IMR-90 (cell line): Measurements from ENCODE around the gene ZNF793. TPM values are rescaled to one million over a fixed set of nuclear protein-coding genes. Genes with fewer than 3 reads are reported as not detected.

ENCODE experiments used
- ATAC-seq: fragments of 200-7000 bp; cut with Tn5 transposase; 2 replicates; pipeline ENCODE4 v1.9.1; 2020; ENCODE audit warnings: low read depth, mild to moderate bottlenecking, moderate library complexity
- BruUV-seq: library from RNA; stranded (reverse); fragments of 400-500 nt; replicated peaks from 2 replicates; lab custom pipeline; 2021; lab: Mats Ljungman, UMichigan
- CTCF ChIA-PET: fragments of 300-600 bp; formaldehyde crosslinking; extraction: SDS; loops from one replicate; lab custom pipeline; 2021; ENCODE audit warnings: antibody characterized with exemption; lab: Yijun Ruan, JAX
- POLR2A ChIA-PET: fragments of 300-600 bp; sonication (Branson Sonifier 250); formaldehyde crosslinking; loops from one replicate; lab custom pipeline; 2022; ENCODE audit warnings: antibody characterized with exemption; ENCODE audit not compliant: unreplicated experiment; lab: Charles Lee
- DNase-seq: peaks from one replicate; pipeline ENCODE4 v3.0.0; 2013
- H2AFZ ChIP-seq: replicated peaks from 2 replicates; pipeline ENCODE3; 2013; ENCODE audit warnings: low read length, mild to moderate bottlenecking; ENCODE audit not compliant: poor library complexity
- H2AK5ac ChIP-seq: 2 replicates; pipeline ENCODE4 v1.6.1; 2013; ENCODE audit warnings: low read depth, low read length, inconsistent platforms
- H2AK9ac ChIP-seq: replicated peaks from 2 replicates; pipeline ENCODE3; 2013; ENCODE audit warnings: mild to moderate bottlenecking, low read depth, low read length, moderate library complexity; ENCODE audit not compliant: poor library complexity
- H2BK120ac ChIP-seq: 2 replicates; pipeline ENCODE4 v1.6.1; 2013; ENCODE audit warnings: low read depth, low read length, inconsistent platforms
- H2BK15ac ChIP-seq: 3 replicates; pipeline ENCODE4 v1.6.1; 2013; ENCODE audit warnings: low read depth, low read length, inconsistent platforms
- H2BK20ac ChIP-seq: 2 replicates; pipeline ENCODE4 v1.6.1; 2013; ENCODE audit warnings: low read depth, mild to moderate bottlenecking, inconsistent platforms, low read length, moderate library complexity
- H2BK5ac ChIP-seq: 2 replicates; pipeline ENCODE4 v1.6.1; 2013; ENCODE audit warnings: mild to moderate bottlenecking, low read depth, low read length, inconsistent platforms; ENCODE audit not compliant: poor library complexity, severe bottlenecking
- H3K14ac ChIP-seq: replicated peaks from 2 replicates; pipeline ENCODE4 v1.6.1; 2013; ENCODE audit warnings: low read depth, low read length, inconsistent platforms
- H3K18ac ChIP-seq: 2 replicates; pipeline ENCODE4 v1.6.1; 2013; ENCODE audit warnings: low read depth, low read length, control low read depth
- H3K23ac ChIP-seq: 2 replicates; pipeline ENCODE4 v1.6.1; 2013; ENCODE audit warnings: low read depth, low read length, inconsistent platforms
- H3K27ac ChIP-seq: 2 replicates; pipeline ENCODE4 v1.5.1; 2013; ENCODE audit warnings: mild to moderate bottlenecking, control low read depth, low read length; ENCODE audit not compliant: insufficient read depth
- H3K27me3 ChIP-seq: 2 replicates; pipeline ENCODE4 v1.6.1; 2013; ENCODE audit warnings: low read length; ENCODE audit not compliant: control insufficient read depth, insufficient read depth
- H3K36me3 ChIP-seq: 2 replicates; pipeline ENCODE4 v1.6.1; 2013; ENCODE audit warnings: low read length, mixed read lengths; ENCODE audit not compliant: control insufficient read depth, insufficient read depth
- H3K4ac ChIP-seq: 2 replicates; pipeline ENCODE4 v1.6.1; 2013; ENCODE audit warnings: low read depth, low read length, inconsistent platforms
- H3K4me1 ChIP-seq: 2 replicates; pipeline ENCODE4 v1.6.1; 2013; ENCODE audit warnings: low read length, mixed read lengths; ENCODE audit not compliant: control insufficient read depth, insufficient read depth
- H3K4me2 ChIP-seq: 2 replicates; pipeline ENCODE4 v1.6.1; 2013; ENCODE audit warnings: low read depth, mild to moderate bottlenecking, control low read depth, low read length, moderate library complexity
- H3K4me3 ChIP-seq: 2 replicates; pipeline ENCODE4 v1.5.1; 2013; ENCODE audit warnings: low read depth, mild to moderate bottlenecking, control low read depth, low read length, moderate library complexity; ENCODE audit not compliant: insufficient read depth
- H3K56ac ChIP-seq: 2 replicates; pipeline ENCODE4 v1.6.1; 2013; ENCODE audit warnings: low read length, inconsistent platforms; ENCODE audit not compliant: insufficient read depth; ENCODE audit errors: extremely low read depth
- H3K79me1 ChIP-seq, 2 experiments: 2 replicates each; pipeline ENCODE4 v1.6.1; 2013; ENCODE audit warnings: low read length in 2 of 2, inconsistent platforms in 1 of 2, low read depth in 1 of 2
- H3K9ac ChIP-seq: 2 replicates; pipeline ENCODE4 v1.6.1; 2013; ENCODE audit warnings: low read depth, low read length, control low read depth
- H3K9me1 ChIP-seq: 2 replicates; pipeline ENCODE4 v1.6.1; 2013; ENCODE audit warnings: low read length, inconsistent platforms; ENCODE audit not compliant: insufficient read depth
- H3K9me3 ChIP-seq: 2 replicates; pipeline ENCODE4 v1.6.1; 2013; ENCODE audit warnings: low read length; ENCODE audit not compliant: control insufficient read depth, insufficient read depth
- H4K20me1 ChIP-seq: 2 replicates; pipeline ENCODE4 v1.6.1; 2013; ENCODE audit warnings: low read length, inconsistent platforms; ENCODE audit not compliant: insufficient read depth
- H4K5ac ChIP-seq: 2 replicates; pipeline ENCODE4 v1.6.1; 2013; ENCODE audit warnings: mild to moderate bottlenecking, low read depth, low read length, control low read depth
- H4K8ac ChIP-seq, 2 experiments: 2 replicates each; pipeline ENCODE4 v1.6.1; 2013; ENCODE audit warnings: low read depth in 2 of 2, low read length in 2 of 2, control low read depth in 1 of 2, inconsistent platforms in 1 of 2
- H4K91ac ChIP-seq: 2 replicates; pipeline ENCODE4 v1.6.1; 2013; ENCODE audit warnings: low read depth, low read length, inconsistent platforms; ENCODE audit not compliant: insufficient read depth
- BHLHE40 ChIP-seq: fragments of 150-350 bp; IDR thresholded peaks from 2 replicates; pipeline ENCODE4 v1.6.1; 2016; ENCODE audit warnings: mild to moderate bottlenecking, low read depth, low read length
- CEBPB ChIP-seq: IDR thresholded peaks from 2 replicates; pipeline ENCODE4 v1.6.1; 2012; ENCODE audit warnings: low read depth, low read length, improper control_type of control experiment
- CHD1 ChIP-seq: IDR thresholded peaks from 2 replicates; pipeline ENCODE4 v1.6.1; 2012; ENCODE audit warnings: low read depth, low read length, improper control_type of control experiment
- MAFK ChIP-seq: IDR thresholded peaks from 2 replicates; pipeline ENCODE4 v1.6.1; 2012; ENCODE audit warnings: low read depth, low read length, improper control_type of control experiment
- MAZ ChIP-seq: IDR thresholded peaks from 2 replicates; pipeline ENCODE4 v1.6.1; 2012; ENCODE audit warnings: low read depth, mild to moderate bottlenecking, low read length, improper control_type of control experiment, moderate library complexity, borderline replicate concordance
- NFE2L2 ChIP-seq: fragments of 150-350 bp; IDR thresholded peaks from 2 replicates; pipeline ENCODE4 v1.6.1; 2016; ENCODE audit warnings: low read depth, mild to moderate bottlenecking, low read length
- POLR2A ChIP-seq: IDR thresholded peaks from 2 replicates; pipeline ENCODE4 v1.6.1; 2012; ENCODE audit warnings: mild to moderate bottlenecking, low read depth, low read length
- RAD21 ChIP-seq: IDR thresholded peaks from 2 replicates; pipeline ENCODE4 v1.6.1; 2012; ENCODE audit warnings: low read length, improper control_type of control experiment
- RCOR1 ChIP-seq: IDR thresholded peaks from 2 replicates; pipeline ENCODE4 v1.6.1; 2012; ENCODE audit warnings: mild to moderate bottlenecking, low read length, improper control_type of control experiment; ENCODE audit not compliant: insufficient replicate concordance
- RFX5 ChIP-seq: IDR thresholded peaks from 2 replicates; pipeline ENCODE4 v1.8.0; 2012; ENCODE audit warnings: low read depth, mild to moderate bottlenecking, low read length, moderate library complexity
- SMC3 ChIP-seq: fragments of 150-350 bp; IDR thresholded peaks from 2 replicates; pipeline ENCODE4 v1.6.1; 2016; ENCODE audit warnings: low read depth, mild to moderate bottlenecking, antibody characterized with exemption, low read length, moderate library complexity
- WGBS, 2 experiments: methylation state at CpG; one replicate each; pipeline versions ENCODE4 v1.1.5 to v1.1.7; 2013; ENCODE audit warnings: missing lambda C conversion rate in 2 of 2; ENCODE audit not compliant: insufficient read length in 1 of 2; ENCODE audit errors: extremely low coverage in 2 of 2; 5-methylcytosine and 5-hydroxymethylcytosine counted together
- dilution Hi-C: fragments of 300-500 bp; cut with HindIII; formaldehyde crosslinking; loops from one replicate; pipeline ENCODE4 v1.14.3; 2018; ENCODE audit warnings: low sequenced_read_pairs; ENCODE audit not compliant: unreplicated experiment
- in situ Hi-C: fragments of 300-500 bp; cut with MboI; formaldehyde crosslinking; loops from 3 replicates; pipeline ENCODE4 v1.14.3; 2019; ENCODE audit warnings: low sequenced_read_pairs, inconsistent platforms, mixed read lengths
- intact Hi-C: fragments of 100-400 bp; cut with micrococcal nuclease; formaldehyde crosslinking; loops from 2 replicates; pipeline ENCODE4 v1.10.0; 2022
- polyA plus RNA-seq, 3 experiments: library from polyadenylated mRNA; depleted of rRNA; stranded (reverse); fragments of >200 nt; gene quantifications; 2 replicates each; pipeline ENCODE4 v1.2.3, GENCODE V29; 2012; ENCODE audit warnings: low replicate concordance in 1 of 3
- total RNA-seq: library from RNA; depleted of rRNA; stranded (reverse); fragments of >200 nt; gene quantifications from 2 replicates; pipeline ENCODE4 v1.2.3, GENCODE V29; 2012
- TF ChIP-seq, protein P1 (sequence below): fragments of 150-350 bp; IDR thresholded peaks from 2 replicates; pipeline ENCODE4 v1.6.1; 2016; ENCODE audit warnings: low read depth, mild to moderate bottlenecking, low read length, moderate library complexity, borderline replicate concordance
- TF ChIP-seq, protein P2 (sequence below): conservative IDR thresholded peaks from 2 replicates; pipeline ENCODE4 v1.5.1; 2012; ENCODE audit warnings: mild to moderate bottlenecking, low read depth, low read length, improper control_type of control experiment

Gene ZNF793
- total and polyA plus RNA-seq, 2 of the 4 experiments (the other 2 are of a cell fraction), result 0.50 to 0.72 TPM

DNA sequence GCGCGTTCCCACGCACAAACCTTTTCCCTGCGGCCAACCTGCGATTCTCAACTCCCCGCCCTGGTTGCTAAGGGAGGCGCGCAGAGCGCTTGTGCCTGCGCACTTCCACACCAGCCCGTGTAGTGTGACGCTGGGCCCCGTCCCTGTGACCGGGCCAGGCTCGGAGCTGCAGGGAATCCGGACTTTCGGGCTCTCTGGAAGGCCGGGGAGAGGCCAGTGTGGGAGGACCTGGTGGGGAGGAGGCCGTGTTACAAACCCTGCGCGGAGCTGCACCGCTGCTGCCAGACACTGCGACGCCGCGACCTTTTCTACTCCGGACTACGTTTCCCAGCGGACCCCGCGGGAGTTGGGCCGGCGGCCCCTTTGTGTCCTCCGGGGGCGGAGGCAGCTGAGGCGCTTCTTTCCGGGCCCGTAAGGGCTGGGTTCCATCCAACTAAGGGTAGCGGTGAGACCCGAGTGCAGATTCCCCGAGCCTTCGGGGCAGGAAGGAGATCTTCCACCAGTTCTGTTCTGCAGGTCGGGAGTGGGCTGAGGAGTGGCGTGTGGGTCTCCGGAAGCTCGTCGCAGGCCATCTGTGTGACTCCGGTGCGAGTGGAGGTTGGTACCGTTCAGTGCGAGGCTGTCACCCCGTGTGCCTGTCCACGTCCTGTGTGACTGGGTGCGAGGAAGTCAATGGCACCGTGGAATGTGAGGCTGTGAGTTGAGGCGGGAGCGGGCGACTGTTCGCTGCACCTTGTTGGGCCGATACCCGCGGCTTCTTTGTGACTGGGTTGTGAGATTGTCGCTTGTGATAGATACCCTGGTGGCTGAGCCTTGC lies 37.6 kb upstream of the ZNF793 start, which contains the start of gene ZNF570:
Gene ZNF570 (plus strand): TSS at position 396 of the 817 bp plus-strand sequence. CDS start 999 bp downstream, outside the sequence.
- CTCF ChIA-PET, result interaction anchor here (0.5 kb wide), 1 partner anchor 233 kb away, joined by 5 read pairs; no protein-coding TSS in a partner anchor
- dilution Hi-C loops, result no loop called here
- TF ChIP-seq CEBPB (no peak), CHD1 (no peak), MAZ (peak; percentile 60; the same call in 1 of the 2 replicates), RCOR1 (no peak), MAFK (no peak), RAD21 (no peak), BHLHE40 (no peak), NFE2L2 (no peak), RFX5 (no peak), SMC3 (no peak), POLR2A (peak; percentile 42)
- TF ChIP-seq, protein P1, sequence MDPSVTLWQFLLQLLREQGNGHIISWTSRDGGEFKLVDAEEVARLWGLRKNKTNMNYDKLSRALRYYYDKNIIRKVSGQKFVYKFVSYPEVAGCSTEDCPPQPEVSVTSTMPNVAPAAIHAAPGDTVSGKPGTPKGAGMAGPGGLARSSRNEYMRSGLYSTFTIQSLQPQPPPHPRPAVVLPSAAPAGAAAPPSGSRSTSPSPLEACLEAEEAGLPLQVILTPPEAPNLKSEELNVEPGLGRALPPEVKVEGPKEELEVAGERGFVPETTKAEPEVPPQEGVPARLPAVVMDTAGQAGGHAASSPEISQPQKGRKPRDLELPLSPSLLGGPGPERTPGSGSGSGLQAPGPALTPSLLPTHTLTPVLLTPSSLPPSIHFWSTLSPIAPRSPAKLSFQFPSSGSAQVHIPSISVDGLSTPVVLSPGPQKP, result no peak
- TF ChIP-seq, protein P2, sequence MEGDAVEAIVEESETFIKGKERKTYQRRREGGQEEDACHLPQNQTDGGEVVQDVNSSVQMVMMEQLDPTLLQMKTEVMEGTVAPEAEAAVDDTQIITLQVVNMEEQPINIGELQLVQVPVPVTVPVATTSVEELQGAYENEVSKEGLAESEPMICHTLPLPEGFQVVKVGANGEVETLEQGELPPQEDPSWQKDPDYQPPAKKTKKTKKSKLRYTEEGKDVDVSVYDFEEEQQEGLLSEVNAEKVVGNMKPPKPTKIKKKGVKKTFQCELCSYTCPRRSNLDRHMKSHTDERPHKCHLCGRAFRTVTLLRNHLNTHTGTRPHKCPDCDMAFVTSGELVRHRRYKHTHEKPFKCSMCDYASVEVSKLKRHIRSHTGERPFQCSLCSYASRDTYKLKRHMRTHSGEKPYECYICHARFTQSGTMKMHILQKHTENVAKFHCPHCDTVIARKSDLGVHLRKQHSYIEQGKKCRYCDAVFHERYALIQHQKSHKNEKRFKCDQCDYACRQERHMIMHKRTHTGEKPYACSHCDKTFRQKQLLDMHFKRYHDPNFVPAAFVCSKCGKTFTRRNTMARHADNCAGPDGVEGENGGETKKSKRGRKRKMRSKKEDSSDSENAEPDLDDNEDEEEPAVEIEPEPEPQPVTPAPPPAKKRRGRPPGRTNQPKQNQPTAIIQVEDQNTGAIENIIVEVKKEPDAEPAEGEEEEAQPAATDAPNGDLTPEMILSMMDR, result no peak

More for the DNA sequence above, 37.6 kb upstream of the ZNF793 start, which contains the start of gene ZNF570:
- in situ Hi-C loops (no loop called here), intact Hi-C loops (loop anchor here (1.0 to 10.0 kb wide), 5 partner anchors 125 to 497 kb away; partner anchors contain the start of genes ZFP30, ZNF540 and ZNF571)
- peak within 1 kb of the TSS; percentile 80 for H3K9ac ChIP-seq
- peak within 1 kb of the TSS; percentile 73 for H3K23ac ChIP-seq
- H2BK20ac ChIP-seq, result no peak within 1 kb of the TSS
- H3K56ac ChIP-seq, result peak within 1 kb of the TSS; percentile 59
- no peak within 1 kb of the TSS for H2AK5ac ChIP-seq
- DNase-seq (peak; percentile 84), ATAC-seq (peak; percentile 82)
- peak within 1 kb of the TSS; percentile 54; the same call in 1 of the 2 replicates for H2BK120ac ChIP-seq
- peak within 1 kb of the TSS; percentile 89 for H3K4me2 ChIP-seq
- no TSS peak for BruUV-seq
- peak within 1 kb of the TSS; percentile 96 for H2AFZ ChIP-seq
- no peaks in the 10 kb centered on the region for H4K20me1 ChIP-seq
- H3K4ac ChIP-seq, result peak within 1 kb of the TSS; percentile 84
- H2AK9ac ChIP-seq, result peak within 1 kb of the TSS; percentile 92
- H3K79me1 ChIP-seq, result peaks cover 6 to 25% of the 10 kb centered on the region in 2 experiments
- POLR2A ChIA-PET, result no interaction called here
- H3K4me1 ChIP-seq, result peaks cover 2% of the 10 kb centered on the region; the same call in 1 of the 2 replicates
- H2BK5ac ChIP-seq, result peak within 1 kb of the TSS; percentile 62
- no peaks in the 10 kb centered on the region for H3K27me3 ChIP-seq
- peak within 1 kb of the TSS; percentile 61 for H4K5ac ChIP-seq
- peak within 1 kb of the TSS; percentile 68 for H3K4me3 ChIP-seq
- peak within 1 kb of the TSS; percentile 27 for H3K18ac ChIP-seq
- H3K14ac ChIP-seq, result peak within 1 kb of the TSS; percentile 88
- peak within 1 kb of the TSS; percentile 23; the same call in 1 of the 3 replicates for H2BK15ac ChIP-seq
- no peaks in the 10 kb centered on the region for H3K9me1 ChIP-seq
- peaks cover 3% of the 10 kb centered on the region; the same call in 1 of the 2 replicates for H3K36me3 ChIP-seq
- peak within 1 kb of the TSS; percentile 82 to 88 for H4K8ac ChIP-seq
- peak within 1 kb of the TSS; percentile 89 for H4K91ac ChIP-seq
- H3K27ac ChIP-seq, result peak within 1 kb of the TSS; percentile 63
- WGBS, 2 experiments, result 1% methylated on average over 18 of the region's 63 CpGs; no CpG with 5 or more reads in 1 of the 2 experiments
- H3K9me3 ChIP-seq, result peaks cover 2% of the 10 kb centered on the region; the same call in 1 of the 2 replicates
